ENCODE measurements around the gene TSPAN7. TPM values are rescaled to one million over a fixed set of nuclear protein-coding genes. Genes with fewer than 3 reads are reported as not detected.

TSPAN7 gene
- total and polyA plus RNA-seq, 2 donors (not counting 3 experiments of a cell fraction or from before 2014, with no cell fraction given) = 3.2 to 5.2 TPM

DNA sequence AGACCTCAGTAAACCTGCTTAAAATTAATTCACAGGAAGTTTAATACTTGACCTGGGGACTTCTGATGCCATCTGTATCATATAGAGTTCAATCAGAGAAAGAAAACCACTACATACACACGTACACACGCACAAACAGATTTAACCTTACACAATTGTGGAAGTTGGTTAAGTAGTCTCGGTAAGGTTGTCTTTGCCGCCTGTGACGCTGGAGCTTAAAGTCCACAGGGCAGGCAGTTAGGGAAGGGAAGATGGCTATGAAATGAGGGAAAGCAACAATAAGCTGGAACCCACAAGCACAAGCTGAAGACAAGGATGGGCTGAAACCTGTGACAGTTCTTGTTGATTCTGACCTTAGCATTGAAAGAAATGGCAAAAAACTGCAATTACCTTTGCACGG, 41.7 kb upstream of the TSPAN7 start:
- BruUV-seq (replicated peaks) = no TSS peak
- CTCF ChIA-PET = no interaction called here
- FAIRE-seq = no peak

More for the DNA sequence above, 41.7 kb upstream of the TSPAN7 start:
- Histone ChIP-seq H3K9ac (replicated peaks; ENCODE audit: extremely low read depth, insufficient read depth, low read length) (no peak overlapping the region), H3K4me3 (replicated peaks in 1 of 3; ENCODE audit: insufficient read depth in 1 of 3, low read depth in 1 of 3, low read length in 3 of 3) (no peak overlapping the region), H4K20me1 (replicated peaks; ENCODE audit: control insufficient read depth, extremely low read depth, insufficient read depth, low read length) (no peaks in the 10 kb centered on the region), H3K36me3 (ENCODE audit: control insufficient read depth in 2 of 2, extremely low read depth in 1 of 2, insufficient read depth in 2 of 2, low read length in 2 of 2) (no peaks in the 10 kb centered on the region), H3K27ac (ENCODE audit: insufficient read depth, low read depth, low read length) (no peak overlapping the region), H3K4me2 (ENCODE audit: insufficient read depth, low read length) (no peak overlapping the region), H3K4me1 (ENCODE audit: control insufficient read depth, extremely low read depth, insufficient read depth, low read length) (no peaks in the 10 kb centered on the region), H3K9me1 (replicated peaks; ENCODE audit: control insufficient read depth, extremely low read depth, insufficient read depth, low read length) (no peaks in the 10 kb centered on the region), H3K27me3 (ENCODE audit: control insufficient read depth in 2 of 2, insufficient read depth in 2 of 2, low read length in 2 of 2) (no peaks in the 10 kb centered on the region), H2AFZ (ENCODE audit: low read depth, low read length) (no peak overlapping the region), H3K79me2 (ENCODE audit: control insufficient read depth, insufficient read depth, low read length) (no peaks in the 10 kb centered on the region), H3K9me3 (replicated peaks; ENCODE audit: control insufficient read depth, insufficient read depth, low read length) (no peaks in the 10 kb centered on the region)
- dilution Hi-C loops (cut with MboI; ENCODE audit: extremely low pct_ligation_motif_present, low sequenced_read_pairs) (no loop called here), intact Hi-C loops (cut with micrococcal nuclease) (no loop called here)
- DNase-seq (ENCODE audit: low read depth, low spot score) = no peak
- POLR2A ChIA-PET = no interaction called here
- TF ChIP-seq FOS (IDR thresholded peaks at IDR 0.05; ENCODE audit: borderline replicate concordance, insufficient read depth, low read length) = no peak
- TF ChIP-seq JUN (IDR thresholded peaks at IDR 0.05; ENCODE audit: borderline replicate concordance, insufficient read depth, insufficient read length, low read depth) = no peak
- TF ChIP-seq EZH2 (IDR thresholded peaks at IDR 0.05; ENCODE audit: borderline replicate concordance, low read depth, low read length, severe bottlenecking) = no peak
- TF ChIP-seq POLR2AphosphoS5 (IDR thresholded peaks at IDR 0.05; ENCODE audit: insufficient read depth, low read depth, low read length) = no peak
- no peak for TF ChIP-seq POLR2A (IDR thresholded peaks at IDR 0.05; ENCODE audit: low read depth, low read length)
- no peak for TF ChIP-seq GATA2 (IDR thresholded peaks at IDR 0.05; ENCODE audit: insufficient read depth, insufficient read length, low read depth, low read length)
- TF ChIP-seq MAX (IDR thresholded peaks at IDR 0.05; ENCODE audit: insufficient read depth, insufficient read length) = no peak
- TF ChIP-seq CTCF (IDR thresholded peaks at IDR 0.05; ENCODE audit: extremely low read depth in 1 of 2, insufficient read depth in 1 of 2, low read depth in 1 of 2, low read length in 2 of 2) = no peak
- TF ChIP-seq MYC (IDR thresholded peaks at IDR 0.05; ENCODE audit: low read depth, low read length) = no peak
